Measurements from ENCODE around the gene SORCS1. TPM values are rescaled to one million over a fixed set of nuclear protein-coding genes. Genes with fewer than 3 reads are reported as not detected.

Gene SORCS1
- total and polyA plus RNA-seq, 2 of the 8 experiments (the other 6 are each of a cell fraction or from before 2014, with no cell fraction given) = 4.1 to 4.6 TPM

DNA sequence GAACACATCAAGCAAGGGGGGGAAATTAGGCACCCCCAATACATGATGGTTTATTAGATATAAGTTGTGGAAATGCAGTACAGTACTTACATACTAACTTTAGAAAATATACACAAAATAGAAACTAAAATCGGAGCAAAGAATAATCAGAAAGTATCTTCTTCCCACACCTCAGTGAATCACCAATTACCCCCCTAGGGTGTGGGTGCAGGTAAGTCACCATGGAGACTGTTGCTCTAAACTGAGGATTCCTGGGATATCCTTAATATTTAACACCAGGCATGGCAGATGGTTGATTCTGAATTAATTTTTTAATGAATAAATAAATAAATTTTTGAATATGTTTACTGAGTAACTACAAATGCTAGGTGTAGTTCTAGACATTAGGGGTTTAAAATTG lies 424.4 kb downstream of the SORCS1 start:
- no peak overlapping the region for H4K91ac ChIP-seq (replicated peaks; ENCODE audit: insufficient read length, low read length)
- no peak overlapping the region for H2BK120ac ChIP-seq (replicated peaks; ENCODE audit: low read depth, low read length)
- H2AFZ ChIP-seq (ENCODE audit: low read length) = no peak overlapping the region
- no peak overlapping the region for H3K23ac ChIP-seq (ENCODE audit: insufficient read length)
- H3K36me3 ChIP-seq (ENCODE audit: control insufficient read depth in 2 of 4, insufficient read depth in 4 of 4, low read length in 3 of 4) = no peaks in the 10 kb centered on the region
- H4K8ac ChIP-seq (ENCODE audit: extremely low read depth, insufficient read depth, low read length) = no peak overlapping the region
- no peak overlapping the region for H3K27ac ChIP-seq (ENCODE audit: low read depth, low read length)
- H3K23me2 ChIP-seq (ENCODE audit: low read depth, low read length) = no peaks in the 10 kb centered on the region
- no peak overlapping the region for H3K18ac ChIP-seq (ENCODE audit: extremely low read depth, low read length)
- FAIRE-seq (no peak), DNase-seq (ENCODE audit: low read depth in 1 of 2, low spot score in 2 of 2) (no peak)
- H3K27me3 ChIP-seq (replicated peaks in 1 of 4; ENCODE audit: control insufficient read depth in 3 of 4, extremely low read depth in 1 of 4, insufficient read depth in 3 of 4, low read length in 3 of 4) = no peaks in the 10 kb centered on the region
- no peak overlapping the region for H4K5ac ChIP-seq (ENCODE audit: insufficient read length, low read depth, low read length)
- H3K9me3 ChIP-seq (ENCODE audit: insufficient read depth in 2 of 2, low read depth in 1 of 2, low read length in 1 of 2) = no peaks in the 10 kb centered on the region
- no peak overlapping the region for H2BK12ac ChIP-seq (ENCODE audit: low read depth, low read length)
- no peak overlapping the region for H2BK15ac ChIP-seq (ENCODE audit: low read length)
- H3K56ac ChIP-seq (replicated peaks; ENCODE audit: insufficient read length, low read depth, low read length) = no peak overlapping the region
- H2BK20ac ChIP-seq (ENCODE audit: low read length) = no peak overlapping the region
- no peak for TF ChIP-seq CTBP2 (IDR thresholded peaks at IDR 0.05; ENCODE audit: borderline replicate concordance, insufficient read depth, insufficient read length, low read length)
- TF ChIP-seq, protein P1, sequence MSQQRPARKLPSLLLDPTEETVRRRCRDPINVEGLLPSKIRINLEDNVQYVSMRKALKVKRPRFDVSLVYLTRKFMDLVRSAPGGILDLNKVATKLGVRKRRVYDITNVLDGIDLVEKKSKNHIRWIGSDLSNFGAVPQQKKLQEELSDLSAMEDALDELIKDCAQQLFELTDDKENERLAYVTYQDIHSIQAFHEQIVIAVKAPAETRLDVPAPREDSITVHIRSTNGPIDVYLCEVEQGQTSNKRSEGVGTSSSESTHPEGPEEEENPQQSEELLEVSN (IDR thresholded peaks at IDR 0.05) = no peak
- no peaks in the 10 kb centered on the region for H3K79me1 ChIP-seq (ENCODE audit: low read depth, low read length)
- no peaks in the 10 kb centered on the region for H3K4me1 ChIP-seq (replicated peaks in 1 of 4; ENCODE audit: control insufficient read depth in 3 of 4, insufficient read depth in 4 of 4, low read length in 3 of 4)
- no peak overlapping the region for H3K14ac ChIP-seq (ENCODE audit: insufficient read length)
- no peak overlapping the region for H3K4me3 ChIP-seq (ENCODE audit: extremely low read depth in 1 of 4, insufficient read depth in 2 of 4, low read depth in 3 of 4, low read length in 4 of 4)
- no peaks in the 10 kb centered on the region for H3K79me2 ChIP-seq (ENCODE audit: control insufficient read depth in 1 of 2, insufficient read depth in 2 of 2, low read length in 2 of 2)
- H3K4ac ChIP-seq (replicated peaks; ENCODE audit: insufficient read length, low read depth, low read length) = no peak overlapping the region
- H2AK5ac ChIP-seq (ENCODE audit: low read depth, low read length) = no peak overlapping the region
- no peak overlapping the region for H3K9ac ChIP-seq (replicated peaks in 1 of 4; ENCODE audit: extremely low read depth in 1 of 4, low read depth in 3 of 4, low read length in 3 of 4)
- ChIA-PET POLR2A (ENCODE audit: partially characterized antibody) (no interaction called here), CTCF (ENCODE audit: partially characterized antibody) (interaction anchor here (0.6 to 1.7 kb wide), 3 partner anchors 40 to 395 kb away, joined by 3 to 4 read pairs (median 3); no protein-coding TSS in a partner anchor)
- no peaks in the 10 kb centered on the region for H4K20me1 ChIP-seq (replicated peaks in 1 of 2; ENCODE audit: control insufficient read depth in 1 of 2, insufficient read depth in 2 of 2, low read length in 2 of 2)
- no peak overlapping the region for H3K4me2 ChIP-seq (ENCODE audit: insufficient read depth in 1 of 2, low read depth in 2 of 2, low read length in 2 of 2)
- no peak overlapping the region for H2BK5ac ChIP-seq (ENCODE audit: low read depth, low read length)
- 94% methylated on average over 1 of the region's 1 CpG; no CpG with 5 or more reads in 1 of the 2 experiments for WGBS, 2 experiments (ENCODE audit: extremely low coverage in 1 of 2, insufficient coverage in 1 of 2, insufficient read length in 1 of 2, insufficient replicate concordance in 2 of 2, low coverage in 1 of 2, low lambda C conversion rate in 2 of 2, missing lambda C conversion rate in 1 of 2)
